ENCODE results near the gene SLC10A4. TPM values are rescaled to one million over a fixed set of nuclear protein-coding genes. Genes with fewer than 3 reads are reported as not detected.

Gene SLC10A4
- total and polyA plus RNA-seq, 2 experiments from 2014 or later, result 0.18 TPM; not detected in 1

GRCh38 chr4:48490012-48490679 is 7.0 kb downstream of the SLC10A4 start, which contains the start of gene ZAR1:
Gene ZAR1, plus strand, starts transcription at chr4:48490252. Its CDS starts 40 bp downstream, at chr4:48490292.
- no peak within 1 kb of the TSS for H3K27ac ChIP-seq
- peaks cover 74% of the 10 kb centered on the region for H3K27me3 ChIP-seq
- peak in 1 of 2 donors; percentile 18 for DNase-seq (ENCODE audit: low read depth in 1 of 2, low spot score in 1 of 2)
- no peaks in the 10 kb centered on the region for H3K9me3 ChIP-seq (ENCODE audit: low read depth)
- H3K4me3 ChIP-seq, result peak within 1 kb of the TSS; percentile 23
- H3K4me1 ChIP-seq (ENCODE audit: low read depth), result no peaks in the 10 kb centered on the region
- no peaks in the 10 kb centered on the region for H3K36me3 ChIP-seq
- no peak for TF ChIP-seq CTCF (IDR thresholded peaks at IDR 0.05; ENCODE audit: low read depth, low read length)

- Histone ChIP-seq H3K27ac (no peak overlapping the region), H3K36me3 (no peaks in the 10 kb centered on the region), H3K9me3 (ENCODE audit: low read depth) (no peaks in the 10 kb centered on the region), H3K27me3 (peaks cover 66% of the 10 kb centered on the region), H3K4me1 (ENCODE audit: low read depth) (no peaks in the 10 kb centered on the region), H3K4me3 (peak overlapping the region; percentile 23)
- no peak for TF ChIP-seq CTCF (IDR thresholded peaks at IDR 0.05; ENCODE audit: low read depth, low read length)
- DNase-seq (ENCODE audit: low read depth in 1 of 2, low spot score in 1 of 2), result no peak
These were observed 7.8 kb downstream of the SLC10A4 start for GRCh38 chr4:48490680-48491513.

- no peak for DNase-seq (ENCODE audit: low read depth in 1 of 2, low spot score in 1 of 2)
- no peak for TF ChIP-seq CTCF (IDR thresholded peaks at IDR 0.05; ENCODE audit: low read depth, low read length)
- no peak overlapping the region for H3K27ac ChIP-seq
- H3K9me3 ChIP-seq (ENCODE audit: low read depth), result no peaks in the 10 kb centered on the region
- peaks cover 59% of the 10 kb centered on the region for H3K27me3 ChIP-seq
- H3K4me1 ChIP-seq (ENCODE audit: low read depth), result no peaks in the 10 kb centered on the region
- H3K36me3 ChIP-seq, result no peaks in the 10 kb centered on the region
- no peak overlapping the region for H3K4me3 ChIP-seq
These were observed 8.5 kb downstream of the SLC10A4 start for GRCh38 chr4:48491514-48492176.

GRCh38 chr4:48493452-48494100 is 10.4 kb downstream of the SLC10A4 start:
- DNase-seq (ENCODE audit: low read depth in 1 of 2, low spot score in 1 of 2), result peak; percentile 18 to 19
- no peak overlapping the region for H3K27ac ChIP-seq
- peaks cover 40% of the 10 kb centered on the region for H3K27me3 ChIP-seq
- no peaks in the 10 kb centered on the region for H3K9me3 ChIP-seq (ENCODE audit: low read depth)
- H3K36me3 ChIP-seq, result peaks cover 2% of the 10 kb centered on the region
- no peaks in the 10 kb centered on the region for H3K4me1 ChIP-seq (ENCODE audit: low read depth)
- H3K4me3 ChIP-seq, result no peak overlapping the region
- TF ChIP-seq CTCF (IDR thresholded peaks at IDR 0.05; ENCODE audit: low read depth, low read length), result no peak

- Histone ChIP-seq H3K9me3 (ENCODE audit: low read depth) (no peaks in the 10 kb centered on the region), H3K27me3 (peaks cover 16% of the 10 kb centered on the region), H3K27ac (no peak overlapping the region), H3K4me3 (no peak overlapping the region), H3K36me3 (peaks cover 23% of the 10 kb centered on the region), H3K4me1 (ENCODE audit: low read depth) (no peaks in the 10 kb centered on the region)
- TF ChIP-seq CTCF (IDR thresholded peaks at IDR 0.05; ENCODE audit: low read depth, low read length), result no peak
- no peak for DNase-seq (ENCODE audit: low read depth in 1 of 2, low spot score in 1 of 2)
These were observed 12.8 kb downstream of the SLC10A4 start for GRCh38 chr4:48495941-48496340.

Measured in cardiac muscle cell (in vitro differentiated cells and primary cell).